Measurements from ENCODE around the gene MDC1.
"Not testable (repeated sequence)": the region's sequence is repeated elsewhere in the genome, so short reads cannot be mapped to it uniquely, and the experiment has no call there.

Gene MDC1, protein sequence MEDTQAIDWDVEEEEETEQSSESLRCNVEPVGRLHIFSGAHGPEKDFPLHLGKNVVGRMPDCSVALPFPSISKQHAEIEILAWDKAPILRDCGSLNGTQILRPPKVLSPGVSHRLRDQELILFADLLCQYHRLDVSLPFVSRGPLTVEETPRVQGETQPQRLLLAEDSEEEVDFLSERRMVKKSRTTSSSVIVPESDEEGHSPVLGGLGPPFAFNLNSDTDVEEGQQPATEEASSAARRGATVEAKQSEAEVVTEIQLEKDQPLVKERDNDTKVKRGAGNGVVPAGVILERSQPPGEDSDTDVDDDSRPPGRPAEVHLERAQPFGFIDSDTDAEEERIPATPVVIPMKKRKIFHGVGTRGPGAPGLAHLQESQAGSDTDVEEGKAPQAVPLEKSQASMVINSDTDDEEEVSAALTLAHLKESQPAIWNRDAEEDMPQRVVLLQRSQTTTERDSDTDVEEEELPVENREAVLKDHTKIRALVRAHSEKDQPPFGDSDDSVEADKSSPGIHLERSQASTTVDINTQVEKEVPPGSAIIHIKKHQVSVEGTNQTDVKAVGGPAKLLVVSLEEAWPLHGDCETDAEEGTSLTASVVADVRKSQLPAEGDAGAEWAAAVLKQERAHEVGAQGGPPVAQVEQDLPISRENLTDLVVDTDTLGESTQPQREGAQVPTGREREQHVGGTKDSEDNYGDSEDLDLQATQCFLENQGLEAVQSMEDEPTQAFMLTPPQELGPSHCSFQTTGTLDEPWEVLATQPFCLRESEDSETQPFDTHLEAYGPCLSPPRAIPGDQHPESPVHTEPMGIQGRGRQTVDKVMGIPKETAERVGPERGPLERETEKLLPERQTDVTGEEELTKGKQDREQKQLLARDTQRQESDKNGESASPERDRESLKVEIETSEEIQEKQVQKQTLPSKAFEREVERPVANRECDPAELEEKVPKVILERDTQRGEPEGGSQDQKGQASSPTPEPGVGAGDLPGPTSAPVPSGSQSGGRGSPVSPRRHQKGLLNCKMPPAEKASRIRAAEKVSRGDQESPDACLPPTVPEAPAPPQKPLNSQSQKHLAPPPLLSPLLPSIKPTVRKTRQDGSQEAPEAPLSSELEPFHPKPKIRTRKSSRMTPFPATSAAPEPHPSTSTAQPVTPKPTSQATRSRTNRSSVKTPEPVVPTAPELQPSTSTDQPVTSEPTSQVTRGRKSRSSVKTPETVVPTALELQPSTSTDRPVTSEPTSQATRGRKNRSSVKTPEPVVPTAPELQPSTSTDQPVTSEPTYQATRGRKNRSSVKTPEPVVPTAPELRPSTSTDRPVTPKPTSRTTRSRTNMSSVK (N-terminal part only)

DNA sequence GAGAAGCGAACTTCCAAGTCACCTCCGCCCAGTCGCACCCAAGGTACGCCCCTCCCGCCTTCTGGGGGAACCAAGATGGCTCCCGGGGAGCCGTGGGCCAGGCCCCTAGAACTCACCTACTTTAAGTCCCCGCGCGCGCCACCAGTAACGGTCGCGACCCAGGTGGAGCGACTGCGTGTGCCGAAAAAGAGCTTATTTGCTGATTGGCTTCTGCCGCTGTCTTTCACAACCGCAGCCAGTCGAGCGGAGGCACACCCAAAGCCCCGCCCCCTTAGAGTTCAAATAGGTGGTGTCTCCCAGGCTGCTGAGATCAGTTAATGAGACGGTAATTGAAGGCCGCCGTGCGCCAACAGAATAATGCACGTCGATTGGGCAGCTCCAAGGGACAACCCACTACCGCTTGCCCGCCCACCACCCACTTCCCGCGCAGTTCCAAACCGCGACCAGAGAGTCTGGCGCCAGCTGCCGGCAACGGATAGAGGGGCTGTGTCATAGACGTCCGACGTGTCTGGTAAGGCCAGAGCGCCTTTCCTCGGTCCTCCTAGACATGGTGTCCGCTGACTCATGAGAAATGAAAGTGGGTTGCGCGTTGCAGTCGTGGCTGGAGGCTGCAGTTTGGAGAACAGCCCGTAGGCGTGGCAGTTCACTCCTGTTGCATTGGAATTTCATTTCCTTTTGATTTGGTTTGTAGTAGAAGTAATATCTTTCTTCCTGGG is at the start of gene MDC1:
MDC1 (minus strand) TSS at position 153 of the 716 bp plus-strand sequence. CDS start 2,106 bp downstream, outside the sequence.
- DNase-seq: peak; percentile 100

DNA sequence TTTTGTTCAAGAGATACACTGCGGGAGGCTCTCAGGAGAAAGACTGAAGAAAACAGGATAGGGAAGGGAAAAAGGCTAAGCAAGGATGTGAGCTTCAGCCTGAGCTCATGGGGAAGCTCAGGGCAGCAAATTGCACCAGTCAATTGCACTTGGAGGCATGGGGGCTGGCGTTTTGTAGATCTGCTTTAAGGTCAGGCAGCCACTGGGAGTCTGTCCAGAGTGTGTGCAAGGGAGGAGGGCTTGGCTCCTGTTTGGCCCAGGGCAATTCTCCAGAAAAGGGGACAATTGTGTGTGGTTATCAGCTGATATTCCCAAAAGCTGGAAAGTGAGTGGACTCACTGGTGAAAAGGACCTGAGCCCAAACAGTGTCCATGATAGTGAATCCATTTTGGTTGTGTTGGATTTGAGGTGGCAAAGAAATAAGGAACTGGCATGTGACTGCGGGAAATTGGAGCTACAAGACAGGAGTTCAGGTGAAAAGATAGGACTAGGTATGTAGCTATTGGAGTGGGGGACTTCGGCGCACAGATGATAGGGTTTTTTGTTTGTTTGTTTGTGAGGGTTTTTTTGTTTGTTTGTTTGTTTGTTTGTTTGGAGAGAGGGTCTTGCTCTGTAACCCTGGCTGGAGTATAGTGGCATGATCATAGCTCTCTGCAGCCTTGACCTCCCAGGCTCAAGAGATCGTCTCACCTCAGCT is 49.5 kb upstream of the MDC1 start:
- DNase-seq: no peak

DNA sequence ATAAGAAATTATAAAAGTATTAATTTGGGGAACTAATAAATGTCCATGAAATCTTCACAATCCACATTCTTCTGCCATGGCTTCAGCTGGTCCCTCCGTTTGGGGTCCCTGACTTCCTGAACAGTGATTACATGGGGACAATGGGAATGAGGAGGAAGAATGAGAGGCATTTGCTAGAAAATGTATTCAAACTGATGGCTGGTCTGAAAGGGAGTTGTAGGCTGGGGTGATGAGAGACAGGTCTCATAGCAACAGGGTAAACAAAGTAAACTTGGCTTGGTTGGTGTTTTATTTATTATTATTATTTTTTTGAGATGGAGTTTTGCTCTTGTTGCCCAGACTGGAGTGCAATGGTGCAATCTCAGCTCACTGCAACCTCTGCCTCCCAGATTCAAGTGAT is 48.4 kb upstream of the MDC1 start:
- DNase-seq: not testable (repeated sequence)

DNA sequence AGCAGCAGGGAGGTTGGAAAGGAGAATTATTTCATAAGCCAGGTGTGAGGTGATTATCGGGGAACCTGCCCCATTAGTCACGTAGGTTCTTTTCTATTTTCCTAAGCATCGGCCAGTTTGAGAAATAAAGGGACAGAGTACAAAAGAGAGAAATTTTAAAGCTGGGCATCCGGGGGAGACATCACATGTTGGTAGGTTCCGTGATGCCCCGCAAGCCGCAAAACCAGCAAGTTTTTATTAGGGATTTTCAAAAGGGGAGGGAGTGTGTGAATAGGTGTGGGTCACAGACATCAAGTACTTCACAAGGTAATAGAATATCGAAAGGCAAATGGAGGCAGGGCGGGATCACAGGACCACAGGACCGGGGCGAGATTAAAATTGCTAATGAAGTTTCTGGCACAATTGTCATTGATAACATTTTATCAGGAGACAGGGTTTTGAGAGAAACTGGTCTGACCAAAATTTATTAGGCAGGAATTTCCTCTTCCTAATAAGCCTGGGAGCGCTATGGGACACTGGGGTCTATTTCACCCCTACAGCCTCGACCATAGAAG is 47.5 kb upstream of the MDC1 start:
- DNase-seq: not testable (repeated sequence)

DNA sequence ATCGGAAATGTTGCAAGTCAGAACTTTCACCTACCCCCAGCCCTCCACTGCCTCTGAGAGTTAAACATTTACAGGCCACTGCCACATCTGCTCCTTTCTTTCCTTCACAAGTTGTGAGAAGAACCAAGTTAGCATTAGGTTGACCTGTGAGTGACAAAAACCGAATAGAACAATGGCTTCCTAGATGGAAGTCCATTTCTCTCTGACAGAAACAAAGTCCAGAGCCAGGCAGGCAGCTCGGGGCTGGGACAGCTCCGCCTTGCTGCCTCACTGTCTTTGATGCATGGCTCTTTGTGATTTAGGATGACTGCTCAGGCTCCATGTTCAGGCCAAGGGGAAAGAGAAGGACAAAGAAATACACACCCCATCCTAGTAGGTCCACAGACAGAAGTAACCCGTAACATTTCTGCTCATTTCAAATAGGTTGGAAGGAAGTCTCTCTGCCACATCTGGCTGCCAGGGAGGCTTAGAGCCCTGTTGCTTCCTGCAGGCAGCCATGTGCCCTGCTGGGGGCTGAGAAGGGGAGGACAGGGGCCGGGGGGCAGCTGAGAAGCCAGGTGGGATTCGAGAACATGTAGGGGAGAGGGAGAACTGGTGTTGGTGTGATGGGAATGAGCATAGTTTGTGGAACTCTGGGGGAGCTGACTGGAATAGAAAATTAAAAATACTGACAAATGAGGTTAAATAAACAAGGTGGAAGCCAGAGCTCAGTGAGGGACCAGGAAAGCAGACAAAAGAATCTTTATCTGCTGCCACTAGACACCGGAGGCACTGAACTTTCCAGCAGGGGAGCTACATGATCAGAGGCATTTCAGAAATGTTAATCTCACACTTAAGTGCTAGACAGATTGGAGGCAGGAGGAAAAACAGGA is 46.8 kb upstream of the MDC1 start:
- DNase-seq: no peak

DNA sequence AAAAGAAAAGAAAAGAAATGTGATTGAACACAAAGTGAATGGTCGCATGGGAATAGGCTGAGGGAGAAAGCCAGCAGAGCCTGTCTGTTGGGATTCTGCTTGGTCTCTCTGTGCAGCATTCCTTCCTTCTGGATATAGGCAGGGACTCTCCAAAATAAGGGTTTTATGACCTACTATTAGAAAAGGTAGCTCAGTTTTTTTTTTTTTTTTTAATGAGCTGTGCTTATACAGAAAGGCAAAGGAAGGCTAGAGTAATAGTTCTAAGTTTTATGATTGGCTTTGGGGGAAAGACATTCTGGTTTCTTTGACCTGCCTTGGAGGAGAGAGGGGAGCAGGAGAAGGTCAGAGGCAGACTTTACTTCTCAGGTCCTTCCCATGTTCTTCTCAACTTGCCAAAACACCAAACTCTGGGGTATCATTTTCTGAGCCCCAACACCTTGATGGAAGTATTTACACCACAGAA is 46.1 kb upstream of the MDC1 start:
- no peak for DNase-seq

DNA sequence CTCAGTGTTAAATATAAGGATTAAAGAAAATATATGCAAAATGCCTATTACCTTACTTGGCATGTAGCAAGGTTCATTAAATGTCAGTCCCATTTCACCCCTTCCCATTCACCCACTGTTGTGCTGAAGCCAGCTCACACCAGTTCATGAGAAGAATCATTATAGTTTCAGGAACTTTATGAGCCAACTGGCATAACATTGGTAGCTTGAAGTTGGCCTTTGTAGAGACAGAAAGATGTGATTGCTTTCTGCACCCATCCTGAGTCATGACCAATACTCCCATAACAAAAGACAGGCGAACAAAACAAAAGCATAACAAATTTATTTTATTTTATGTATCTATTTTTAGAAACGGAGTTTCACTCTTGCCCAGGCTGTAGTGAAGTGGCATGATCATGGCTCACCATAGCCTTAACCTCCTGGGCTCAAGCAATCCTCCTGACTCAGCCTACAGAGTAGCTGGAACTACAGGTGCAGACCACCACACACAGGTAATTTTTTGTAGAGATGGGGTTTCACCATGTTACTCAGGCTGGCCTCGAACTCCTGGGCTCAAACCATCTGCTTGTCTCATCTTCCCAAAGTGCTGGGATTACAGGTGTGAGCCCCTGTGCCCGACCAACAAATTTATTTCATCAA is 44.8 kb upstream of the MDC1 start:
- DNase-seq: no peak

DNA sequence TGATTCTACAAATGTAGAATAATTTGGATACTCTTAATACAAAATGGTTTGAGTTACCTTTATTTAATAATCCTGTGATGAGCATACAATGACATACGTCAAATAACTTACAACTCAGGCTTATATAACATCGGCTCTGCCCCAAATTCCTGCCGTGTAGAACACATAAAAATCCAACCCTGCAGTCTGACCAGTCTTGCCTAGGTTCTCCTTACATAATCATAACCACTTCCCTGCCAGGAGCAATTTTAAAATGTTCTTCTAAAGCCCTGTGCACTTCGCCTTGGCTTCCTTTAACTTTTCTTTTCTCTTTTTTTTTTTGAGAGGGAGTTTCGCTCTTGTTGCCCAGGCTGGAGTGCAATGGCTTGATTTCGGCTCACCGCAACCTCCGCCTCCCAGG is 43.5 kb upstream of the MDC1 start:
- DNase-seq: no peak

DNA sequence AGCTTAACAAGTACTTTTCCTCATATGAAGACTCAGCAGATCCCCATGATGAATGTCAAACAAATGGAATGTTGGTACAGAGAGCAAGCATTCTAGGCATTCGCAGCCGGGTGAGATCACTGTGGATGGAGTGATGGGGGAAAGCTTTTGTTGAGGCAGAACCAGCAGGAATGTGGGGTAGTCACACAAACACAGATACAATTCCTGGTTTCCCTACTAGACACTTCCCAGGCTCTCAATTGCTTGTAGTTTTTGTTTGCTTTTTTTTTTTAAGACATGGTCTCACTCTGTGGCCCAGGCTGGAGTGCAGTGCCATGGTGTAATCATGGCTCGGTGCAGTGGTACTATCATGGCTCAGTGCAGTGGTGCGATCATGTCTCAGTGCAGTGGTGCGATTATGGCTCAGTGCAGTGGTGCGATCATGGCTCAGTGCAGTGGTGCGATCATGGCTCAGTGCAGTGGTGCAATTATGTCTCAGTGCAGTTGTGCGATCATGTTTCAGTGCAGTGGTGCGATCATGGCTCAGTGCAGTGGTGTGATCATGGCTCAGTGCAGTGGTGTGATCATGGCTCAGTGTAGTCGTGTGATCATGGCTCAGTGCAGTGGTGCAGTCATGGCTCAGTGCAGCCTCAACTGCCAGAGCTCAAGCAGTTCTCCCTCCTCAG is 42.6 kb upstream of the MDC1 start:
- no peak for DNase-seq

DNA sequence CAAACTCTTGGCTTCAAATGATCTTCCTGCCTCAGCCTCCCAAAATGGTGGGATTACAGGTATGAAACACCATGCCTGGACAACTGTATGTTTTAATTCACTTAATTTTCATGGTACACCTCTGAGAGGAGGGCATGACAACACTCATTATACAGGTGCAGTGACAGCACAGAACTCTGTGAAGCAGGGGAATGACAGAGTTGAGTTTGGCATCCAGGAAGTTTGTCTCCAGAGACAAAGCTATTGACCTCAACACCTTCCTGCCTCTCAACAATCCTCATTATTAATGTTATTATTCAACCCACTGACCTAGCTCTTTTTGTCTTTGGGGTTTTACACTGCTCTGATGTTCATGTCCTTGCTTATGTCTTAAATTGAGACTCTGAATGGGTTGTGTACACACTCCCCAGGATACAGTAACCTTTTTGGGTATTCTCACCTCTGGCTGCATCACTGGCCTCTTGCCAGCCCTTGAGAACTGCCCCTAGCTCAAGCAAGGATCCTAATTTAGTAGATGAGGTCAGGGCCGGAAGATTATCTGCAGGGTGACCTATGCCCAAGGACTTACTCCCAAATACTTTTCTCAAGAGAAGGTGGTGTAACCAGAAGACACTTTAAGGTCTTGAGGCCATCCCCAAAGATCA is 40.3 kb upstream of the MDC1 start:
- no peak for DNase-seq

DNA sequence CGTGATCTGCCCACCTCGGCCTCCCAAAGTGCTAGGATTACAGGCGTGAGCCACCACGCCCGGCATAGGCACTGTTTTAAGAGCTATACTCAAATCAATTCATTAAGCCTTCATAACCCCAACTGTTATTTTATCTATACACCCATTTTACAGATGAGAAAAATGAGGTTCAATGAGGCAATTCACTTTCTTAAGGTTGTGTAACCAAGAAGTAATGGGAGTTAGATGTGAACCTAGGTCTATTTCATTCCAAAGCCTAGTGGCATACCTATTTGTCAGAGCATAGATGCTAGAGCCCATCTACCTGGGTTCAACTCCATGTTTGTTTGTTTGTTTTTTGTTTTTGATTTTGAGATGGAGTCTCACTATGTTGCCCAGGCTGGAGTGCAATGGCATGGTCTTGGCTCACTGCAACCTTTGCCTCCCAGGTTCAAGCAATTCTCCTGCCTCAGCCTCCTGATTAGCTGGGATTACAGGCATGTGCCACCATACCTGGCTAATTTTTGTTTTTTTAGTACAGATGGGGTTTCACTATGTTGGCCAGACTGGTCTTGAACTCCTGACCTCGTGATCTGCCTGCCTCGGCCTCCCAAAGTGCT is 39.4 kb upstream of the MDC1 start:
- DNase-seq: not testable (repeated sequence)

DNA sequence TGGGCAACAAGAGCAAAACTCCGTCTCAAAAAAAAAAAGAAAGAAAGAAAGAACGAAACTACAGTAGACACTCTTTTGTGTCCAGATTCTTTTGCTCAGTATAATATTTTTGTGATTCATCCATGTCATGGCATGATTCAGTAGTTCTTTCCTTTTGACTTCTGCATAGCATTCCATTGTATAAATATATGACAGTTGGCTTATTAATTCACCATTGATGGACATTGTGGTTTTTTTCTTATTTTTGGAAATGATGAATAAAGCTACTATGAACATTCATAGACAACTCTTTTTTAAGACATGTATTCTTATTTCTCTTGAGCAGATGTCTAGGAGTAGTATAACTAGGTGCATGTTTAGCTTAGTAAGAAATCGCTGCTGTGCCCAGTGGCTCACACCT is 37.5 kb upstream of the MDC1 start:
- no peak for DNase-seq

DNA sequence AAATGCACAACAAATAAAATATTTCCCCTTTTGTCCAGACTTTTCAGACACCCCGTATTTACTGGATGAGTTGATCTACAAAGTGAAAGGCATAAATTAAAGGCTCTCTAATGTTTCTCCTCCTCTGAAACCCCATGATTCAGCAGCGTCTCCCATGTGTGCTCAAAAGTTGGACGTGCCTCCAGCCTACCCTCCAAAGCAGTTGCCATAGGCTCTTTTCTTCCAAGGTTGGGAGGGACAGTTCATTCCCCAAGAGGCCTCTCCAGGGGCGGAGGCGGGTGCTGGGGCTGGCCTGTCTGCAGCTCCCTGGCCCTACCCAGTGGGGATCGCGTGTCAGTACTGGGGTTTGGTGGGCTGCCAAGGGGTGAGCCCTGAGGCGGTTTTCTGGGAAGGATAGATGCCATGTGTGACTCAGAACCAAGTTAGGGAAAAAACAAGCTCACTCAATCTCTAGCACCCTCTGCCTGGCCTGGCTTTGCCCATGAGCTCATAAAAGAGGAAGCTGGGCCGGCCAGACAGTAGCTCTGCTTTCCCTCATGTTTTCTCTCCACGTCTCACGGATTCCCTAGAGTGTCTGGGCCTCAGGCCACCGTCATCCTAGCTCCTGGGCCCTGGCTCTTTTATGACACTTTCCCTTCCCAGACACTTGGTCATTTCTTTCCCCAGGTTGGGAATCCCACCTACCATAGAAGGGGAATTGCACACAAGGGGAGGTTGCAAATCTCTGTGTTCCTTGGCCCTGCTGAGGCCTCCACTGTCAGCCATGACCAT is 35.3 kb upstream of the MDC1 start:
- no peak for DNase-seq

DNA sequence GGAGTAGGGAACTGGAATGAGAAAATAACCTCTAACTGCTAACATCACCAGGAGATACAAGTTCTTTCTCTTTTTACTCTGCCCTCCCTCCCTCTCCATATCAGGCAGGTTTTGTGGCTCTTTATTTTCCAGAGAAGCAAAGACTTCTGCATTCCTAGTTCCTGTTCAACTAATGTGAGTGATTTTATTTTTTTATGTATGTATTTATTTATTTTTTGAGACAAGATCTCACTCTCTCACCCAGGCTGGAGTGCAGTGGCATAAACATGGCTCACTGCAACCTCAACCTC is 33.2 kb upstream of the MDC1 start:
- DNase-seq: no peak

DNA sequence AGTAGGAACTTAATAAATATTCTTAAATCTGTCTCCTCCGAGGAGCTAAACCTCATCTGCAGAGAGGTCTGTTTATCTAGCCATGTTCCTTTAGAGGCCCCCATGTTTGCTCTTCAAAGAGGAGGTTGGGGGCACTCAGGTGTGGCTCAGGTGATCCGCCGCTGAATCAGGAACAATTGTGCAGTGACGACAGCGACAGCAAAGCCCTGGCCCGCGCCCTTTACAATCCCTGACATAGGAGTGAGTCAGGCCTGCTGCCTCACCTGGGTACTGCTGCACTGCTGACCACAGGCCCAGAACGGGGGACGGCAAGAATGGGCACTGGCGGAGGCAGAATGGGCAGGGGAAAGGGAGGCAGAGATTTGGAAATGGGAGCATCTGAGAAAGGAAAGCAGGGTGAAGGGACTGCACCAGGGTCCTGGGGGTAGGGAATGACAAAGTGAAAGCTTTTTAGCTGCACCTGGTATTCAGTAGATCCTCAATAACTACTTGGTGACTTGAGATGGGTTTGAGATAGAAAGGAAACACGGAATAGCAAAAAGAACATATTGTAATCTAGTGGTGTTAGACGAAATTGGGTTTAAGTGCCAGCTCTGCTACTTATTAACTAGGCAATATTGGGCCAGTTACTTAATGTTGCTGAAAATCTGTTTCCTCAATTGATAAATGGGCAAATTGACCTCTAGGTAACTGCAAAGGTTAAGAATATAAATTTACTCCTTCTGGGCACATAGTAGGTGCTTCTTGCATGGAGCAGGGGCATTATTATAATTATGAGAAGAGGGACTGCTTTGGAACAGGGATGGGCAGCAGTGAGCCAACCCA is 32.7 kb upstream of the MDC1 start:
- no peak for DNase-seq

DNA sequence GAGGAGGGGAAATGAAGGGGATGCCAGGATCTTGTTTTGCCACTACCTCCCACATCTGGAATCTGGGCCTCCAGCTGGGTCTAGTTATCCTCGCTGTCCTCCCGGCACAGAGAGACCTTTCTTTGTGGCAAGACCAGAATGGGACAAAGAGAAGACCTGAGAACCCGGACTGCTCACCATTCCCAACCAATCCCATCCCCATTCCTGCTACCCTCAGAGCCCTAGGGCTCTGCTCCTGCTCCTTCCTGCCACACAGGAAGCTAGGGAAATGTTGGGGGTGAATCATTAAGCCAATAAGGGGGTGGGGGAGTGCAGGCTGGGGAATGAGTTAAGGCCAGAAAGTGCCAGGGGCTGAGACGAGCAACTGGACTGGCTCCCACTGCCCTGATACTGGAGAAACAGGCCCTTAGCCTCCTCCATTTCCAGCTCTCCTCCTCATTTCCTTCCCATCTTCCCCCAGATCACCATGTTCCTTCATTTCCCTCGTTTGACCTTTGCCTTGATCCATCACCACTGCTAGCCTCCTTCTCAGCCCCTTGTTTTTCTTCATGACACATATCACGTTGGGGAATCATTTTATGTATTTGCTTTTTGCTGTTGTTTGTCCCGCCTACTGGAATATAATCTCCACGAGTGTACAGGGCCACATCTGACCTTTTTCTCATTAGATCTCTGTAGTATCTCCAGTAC is 31.9 kb upstream of the MDC1 start:
- no peak for DNase-seq
